Nephron progenitor cell (in vitro differentiated cells): ENCODE measurements around the gene ERCC6L2.

Source experiments
- DNase-seq: peaks from one replicate; pipeline ENCODE4 v3.0.0; 2021
- H3K27ac Mint-ChIP-seq: 2 replicates; pipeline ENCODE4 v1.8.0; 2021; ENCODE audit warnings: mild to moderate bottlenecking, moderate library complexity, mixed read lengths
- H3K27me3 Mint-ChIP-seq: 2 replicates; pipeline ENCODE4 v1.8.0; 2021; ENCODE audit warnings: mild to moderate bottlenecking, low read depth, mixed read lengths; ENCODE audit not compliant: poor library complexity
- H3K36me3 Mint-ChIP-seq: 2 replicates; pipeline ENCODE4 v1.8.0; 2021; ENCODE audit warnings: low read depth, mixed read lengths
- H3K4me1 Mint-ChIP-seq: 2 replicates; pipeline ENCODE4 v1.8.0; 2021; ENCODE audit warnings: mixed read lengths
- H3K4me3 Mint-ChIP-seq: 2 replicates; pipeline ENCODE4 v1.8.0; 2021; ENCODE audit warnings: mild to moderate bottlenecking, moderate library complexity, mixed read lengths
- H3K9me3 Mint-ChIP-seq: 2 replicates; pipeline ENCODE4 v1.8.0; 2021; ENCODE audit warnings: mild to moderate bottlenecking, moderate library complexity, mixed read lengths
- TF ChIP-seq, protein P1 (sequence below): fragments of 200-600 bp; sonication (generic); IDR thresholded peaks from 2 replicates; pipeline ENCODE4 v1.5.0; 2021; ENCODE audit warnings: antibody characterized with exemption

Gene ERCC6L2

DNA sequence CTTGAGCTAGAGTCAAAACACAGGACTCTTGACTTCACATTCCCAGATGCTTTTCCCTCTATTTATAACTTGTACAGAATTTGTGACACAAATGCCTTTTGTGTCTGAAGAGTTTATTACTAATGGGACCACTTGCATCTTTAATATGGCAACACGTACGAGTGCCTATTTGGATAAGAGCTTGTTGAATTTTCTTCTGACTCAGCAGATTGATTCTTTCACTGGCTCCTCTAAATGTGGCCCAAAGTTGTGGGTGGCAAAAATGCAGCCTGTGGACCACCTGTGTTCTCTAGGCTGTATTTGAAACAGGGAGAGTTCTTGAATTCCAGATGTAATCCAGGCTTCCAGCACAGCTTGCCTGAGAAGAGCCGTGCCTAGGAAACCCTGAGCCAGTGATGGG lies 34.1 kb upstream of the ERCC6L2 start:
- H3K36me3 Mint-ChIP-seq: peaks cover 20% of the 10 kb centered on the region
- TF ChIP-seq, protein P1, sequence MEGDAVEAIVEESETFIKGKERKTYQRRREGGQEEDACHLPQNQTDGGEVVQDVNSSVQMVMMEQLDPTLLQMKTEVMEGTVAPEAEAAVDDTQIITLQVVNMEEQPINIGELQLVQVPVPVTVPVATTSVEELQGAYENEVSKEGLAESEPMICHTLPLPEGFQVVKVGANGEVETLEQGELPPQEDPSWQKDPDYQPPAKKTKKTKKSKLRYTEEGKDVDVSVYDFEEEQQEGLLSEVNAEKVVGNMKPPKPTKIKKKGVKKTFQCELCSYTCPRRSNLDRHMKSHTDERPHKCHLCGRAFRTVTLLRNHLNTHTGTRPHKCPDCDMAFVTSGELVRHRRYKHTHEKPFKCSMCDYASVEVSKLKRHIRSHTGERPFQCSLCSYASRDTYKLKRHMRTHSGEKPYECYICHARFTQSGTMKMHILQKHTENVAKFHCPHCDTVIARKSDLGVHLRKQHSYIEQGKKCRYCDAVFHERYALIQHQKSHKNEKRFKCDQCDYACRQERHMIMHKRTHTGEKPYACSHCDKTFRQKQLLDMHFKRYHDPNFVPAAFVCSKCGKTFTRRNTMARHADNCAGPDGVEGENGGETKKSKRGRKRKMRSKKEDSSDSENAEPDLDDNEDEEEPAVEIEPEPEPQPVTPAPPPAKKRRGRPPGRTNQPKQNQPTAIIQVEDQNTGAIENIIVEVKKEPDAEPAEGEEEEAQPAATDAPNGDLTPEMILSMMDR: no peak
- H3K27me3 Mint-ChIP-seq: no peaks in the 10 kb centered on the region
- no peak overlapping the region for H3K27ac Mint-ChIP-seq
- no peak overlapping the region for H3K4me3 Mint-ChIP-seq
- H3K9me3 Mint-ChIP-seq: peaks cover 4% of the 10 kb centered on the region
- H3K4me1 Mint-ChIP-seq: no peaks in the 10 kb centered on the region
- no peak for DNase-seq

- Mint-ChIP-seq H3K4me3 (no peak overlapping the region), H3K36me3 (peaks cover 58% of the 10 kb centered on the region), H3K9me3 (peaks cover 32% of the 10 kb centered on the region), H3K27me3 (no peaks in the 10 kb centered on the region), H3K27ac (no peak overlapping the region), H3K4me1 (no peaks in the 10 kb centered on the region)
- no peak for DNase-seq
- TF ChIP-seq, protein P1: no peak
Measured at GRCh38 chr9:95845751-95846150, 29.7 kb upstream of the ERCC6L2 start.

DNA sequence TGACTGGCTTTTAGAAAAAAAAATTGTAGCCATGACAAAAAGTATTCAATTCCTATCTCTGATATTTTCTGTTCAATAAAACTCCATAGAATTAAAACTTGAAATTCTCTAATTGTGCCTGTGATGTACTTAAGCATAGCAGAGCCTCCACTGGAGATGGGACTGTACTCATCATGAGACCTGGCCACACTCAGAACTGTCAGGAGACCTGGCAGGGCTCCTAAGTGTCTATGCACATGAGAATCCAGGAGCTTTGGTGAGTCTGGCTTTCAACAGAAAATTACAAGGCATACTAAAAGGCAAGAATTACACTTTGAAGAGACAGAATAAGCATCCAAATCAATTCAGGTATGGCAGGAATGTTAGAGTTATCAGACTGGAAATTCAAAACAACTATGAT lies 26.7 kb upstream of the ERCC6L2 start:
- no peaks in the 10 kb centered on the region for H3K4me1 Mint-ChIP-seq
- no peak overlapping the region for H3K27ac Mint-ChIP-seq
- H3K9me3 Mint-ChIP-seq: peaks cover 35% of the 10 kb centered on the region
- no peaks in the 10 kb centered on the region for H3K27me3 Mint-ChIP-seq
- TF ChIP-seq, protein P1: no peak
- H3K36me3 Mint-ChIP-seq: peaks cover 51% of the 10 kb centered on the region
- no peak for DNase-seq
- no peak overlapping the region for H3K4me3 Mint-ChIP-seq

GRCh38 chr9:95852059-95853032 lies 23.1 kb upstream of the ERCC6L2 start:
- Mint-ChIP-seq H3K4me1 (peaks cover 17% of the 10 kb centered on the region), H3K27ac (no peak overlapping the region), H3K9me3 (peaks cover 35% of the 10 kb centered on the region), H3K36me3 (peaks cover 41% of the 10 kb centered on the region), H3K27me3 (no peaks in the 10 kb centered on the region), H3K4me3 (no peak overlapping the region)
- TF ChIP-seq, protein P1: no peak
- no peak for DNase-seq

- no peak overlapping the region for H3K27ac Mint-ChIP-seq
Measured at GRCh38 chr9:95854386-95855020, 21.0 kb upstream of the ERCC6L2 start.

More at GRCh38 chr9:95854386-95855020, 21.0 kb upstream of the ERCC6L2 start:
- no peak for DNase-seq
- Mint-ChIP-seq H3K9me3 (peaks cover 17% of the 10 kb centered on the region), H3K27me3 (no peaks in the 10 kb centered on the region), H3K4me1 (peaks cover 34% of the 10 kb centered on the region), H3K4me3 (no peak overlapping the region), H3K36me3 (peaks cover 21% of the 10 kb centered on the region)
- TF ChIP-seq, protein P1: no peak
